Measurements from ENCODE around the gene TMC4. TPM values are rescaled to one million over a fixed set of nuclear protein-coding genes. Genes with fewer than 3 reads are reported as not detected.
A peak's percentile ranks its signal among the peaks of the same experiment; 100 is the strongest.

TMC4 gene
- total RNA-seq, 8 experiments from 2014 or later, result 0.76 to 2.8 (median 1.5) TPM

DNA sequence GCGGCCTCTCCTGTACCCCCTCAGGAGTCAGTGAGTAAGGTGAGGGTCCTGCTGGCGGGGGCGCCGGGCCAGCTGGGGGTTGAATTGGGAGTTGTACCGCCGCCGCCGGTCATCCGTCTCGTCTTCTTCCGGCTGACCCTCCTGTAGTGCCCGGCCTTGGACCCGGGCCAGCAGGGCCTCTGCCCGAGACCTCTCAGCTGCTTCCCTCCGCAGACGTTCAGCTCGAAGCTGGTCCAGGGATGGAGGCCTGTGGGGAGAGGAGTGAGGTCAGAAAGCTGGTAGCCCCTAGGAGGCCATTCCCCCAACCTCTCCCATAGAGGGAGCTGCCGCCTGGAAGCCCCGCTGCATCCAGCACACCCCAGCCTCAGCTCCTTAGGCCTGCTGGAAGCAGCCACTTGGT is 17.3 kb downstream of the TMC4 start:
- H3K4me3 ChIP-seq, result no peak overlapping the region
- H3K4me1 ChIP-seq (replicated peaks in 1 of 2), result peaks cover 6% of the 10 kb centered on the region in 2 donors
- no peak overlapping the region for H3K27ac ChIP-seq
- in situ Hi-C loops (cut with MboI; ENCODE audit: low pct_unique_long_range_greater_than_20kb in 2 of 9, low sequenced_read_pairs in 9 of 9, unreplicated experiment in 9 of 9), result no loop called here
- ATAC-seq (replicated peaks in 6 of 8), result no peak
- WGBS, 10 experiments, result 80 to 100% (median 100%) methylated on average over 1 to 3 of the region's 19 CpGs; no CpG with 5 or more reads in 7 of the 10 experiments

DNA sequence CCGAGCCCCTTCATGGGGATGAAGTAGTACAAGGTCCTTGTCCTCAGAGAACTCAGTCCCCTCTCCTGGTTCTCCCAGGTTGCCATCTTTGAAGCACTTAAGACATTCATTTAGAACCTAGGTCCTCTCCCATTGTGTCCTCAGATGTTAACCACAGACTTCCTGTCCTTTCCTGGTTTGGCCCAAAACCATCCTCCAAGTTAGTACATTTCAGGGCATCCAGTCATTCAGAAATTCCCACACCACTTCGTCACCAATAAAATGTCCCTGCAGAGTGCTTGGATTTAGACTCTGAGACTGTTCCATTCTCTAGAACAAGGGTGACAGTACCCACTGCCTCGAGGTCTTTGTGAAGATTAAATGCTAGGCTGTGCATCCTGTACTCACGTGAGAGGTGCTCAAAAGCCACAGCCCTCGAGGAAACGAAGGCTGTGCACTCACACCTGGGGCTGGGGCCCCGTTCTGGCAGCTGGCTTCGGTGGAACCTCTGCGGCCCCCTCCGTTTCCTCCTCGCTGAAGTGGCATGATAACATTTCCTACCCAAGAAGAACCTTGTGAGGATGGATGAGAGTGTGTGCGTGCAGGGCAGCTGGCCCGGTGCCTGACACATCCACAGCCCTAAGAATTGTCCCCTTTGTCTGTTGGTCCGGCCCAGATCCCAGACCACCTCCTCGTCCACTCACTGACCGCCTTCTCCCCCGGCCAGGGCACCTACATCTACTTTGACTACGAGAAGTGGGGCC is 18.2 kb downstream of the TMC4 start:
- WGBS, 10 experiments, result 45 to 100% (median 84%) methylated on average over 1 to 4 of the region's 18 CpGs; no CpG with 5 or more reads in 2 of the 10 experiments
- peaks cover 4 to 6% of the 10 kb centered on the region in 2 donors for H3K4me1 ChIP-seq (replicated peaks in 1 of 2)
- no peak overlapping the region for H3K4me3 ChIP-seq
- no peak overlapping the region for H3K27ac ChIP-seq
- in situ Hi-C loops (cut with MboI; ENCODE audit: low pct_unique_long_range_greater_than_20kb in 2 of 9, low sequenced_read_pairs in 9 of 9, unreplicated experiment in 9 of 9), result no loop called here
- no peak for ATAC-seq (replicated peaks in 6 of 8)

DNA sequence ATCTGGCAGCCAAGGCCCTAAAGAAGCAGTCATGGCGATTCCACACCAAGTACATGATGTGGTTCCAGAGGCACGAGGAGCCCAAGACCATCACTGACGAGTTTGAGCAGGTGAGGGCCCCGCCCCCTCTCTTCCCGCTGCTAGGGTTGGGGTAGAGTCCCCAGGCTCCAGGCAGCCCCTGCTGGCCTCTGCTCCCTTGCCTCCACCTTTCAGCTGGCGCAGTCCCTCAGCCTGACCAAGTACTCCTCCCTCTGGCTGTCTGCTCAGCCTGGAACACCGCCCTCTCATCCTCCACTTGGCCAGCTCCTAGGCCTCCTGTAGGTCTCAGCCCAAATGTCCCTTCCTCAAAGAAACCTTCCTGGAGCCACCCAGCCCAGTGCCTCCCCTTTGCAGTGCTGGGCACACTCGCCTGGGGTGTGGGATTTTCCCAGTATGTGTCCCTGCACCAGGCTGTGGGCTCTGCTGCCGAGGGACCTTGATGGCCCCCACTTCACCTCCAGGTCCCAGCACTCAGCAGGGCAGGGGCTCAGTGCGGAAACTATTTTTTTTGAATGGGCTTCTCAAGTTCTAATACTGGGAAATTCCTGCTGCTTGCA is 19.1 kb downstream of the TMC4 start:
- Histone ChIP-seq H3K4me3 (no peak overlapping the region), H3K27ac (no peak overlapping the region), H3K4me1 (replicated peaks in 1 of 2) (peaks cover 4 to 6% of the 10 kb centered on the region in 2 donors)
- in situ Hi-C loops (cut with MboI; ENCODE audit: low pct_unique_long_range_greater_than_20kb in 2 of 9, low sequenced_read_pairs in 9 of 9, unreplicated experiment in 9 of 9), result no loop called here
- 82 to 100% (median 98%) methylated on average over 1 to 4 of the region's 10 CpGs; no CpG with 5 or more reads in 6 of the 10 experiments for WGBS, 10 experiments
- ATAC-seq (replicated peaks in 6 of 8), result peak in 4 of 8 experiments; percentile 10 to 27 (median 10)

DNA sequence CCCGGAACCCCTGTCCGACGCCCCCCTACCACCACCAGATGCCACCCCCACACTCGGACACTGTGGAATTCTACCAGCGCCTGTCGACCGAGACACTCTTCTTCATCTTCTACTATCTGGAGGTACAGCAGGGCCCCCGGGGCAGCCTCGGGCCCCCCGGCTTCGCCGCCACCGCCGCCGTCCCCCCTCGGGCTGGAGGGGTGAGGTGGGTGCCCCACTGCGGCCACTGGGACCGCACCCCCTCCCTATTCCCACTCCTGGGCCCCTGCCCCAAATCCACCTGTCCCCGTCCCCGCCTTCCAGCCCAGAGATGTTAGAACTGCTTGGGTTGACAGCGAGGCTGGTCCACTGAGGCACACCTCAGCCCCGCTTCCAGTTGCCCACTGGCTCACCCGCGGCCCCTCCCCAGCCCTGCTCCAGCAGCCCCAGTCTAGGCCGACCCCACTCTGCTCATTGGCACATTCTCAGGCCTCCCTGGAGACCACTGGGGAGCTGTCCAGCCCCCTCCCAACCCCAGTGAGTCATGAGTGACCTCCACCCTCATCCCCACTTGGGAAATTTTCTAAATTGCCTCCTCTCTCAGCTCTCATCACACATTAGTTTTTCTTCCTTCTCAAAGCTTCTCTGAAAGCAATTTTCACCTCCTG is 20.0 kb downstream of the TMC4 start:
- H3K27ac ChIP-seq, result no peak overlapping the region
- in situ Hi-C loops (cut with MboI; ENCODE audit: low pct_unique_long_range_greater_than_20kb in 2 of 9, low sequenced_read_pairs in 9 of 9, unreplicated experiment in 9 of 9), result no loop called here
- no CpG with 5 or more reads among the region's 25 CpGs for WGBS, 10 experiments
- no peak overlapping the region for H3K4me3 ChIP-seq
- ATAC-seq (replicated peaks in 6 of 8), result peak in 3 of 8 experiments; percentile 12 to 25 (median 23)
- no peaks in the 10 kb centered on the region for H3K4me1 ChIP-seq (replicated peaks in 1 of 2)

DNA sequence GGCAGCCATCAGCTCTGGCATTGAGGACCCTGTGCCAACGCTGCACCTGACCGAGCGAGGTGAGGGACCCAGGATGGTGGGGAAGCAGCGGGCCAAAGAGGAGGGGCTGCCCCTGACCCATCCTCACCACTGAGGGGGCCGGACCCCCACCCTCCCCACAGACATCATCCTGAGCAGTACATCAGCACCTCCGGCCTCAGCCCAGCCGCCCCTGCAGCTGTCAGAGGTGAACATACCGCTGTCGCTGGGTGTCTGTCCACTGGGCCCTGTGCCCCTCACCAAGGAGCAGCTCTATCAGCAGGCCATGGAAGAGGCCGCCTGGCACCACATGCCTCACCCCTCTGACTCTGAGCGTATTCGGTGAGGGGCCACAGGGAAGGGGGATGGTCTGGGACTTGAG is 20.7 kb downstream of the TMC4 start:
- no peak overlapping the region for H3K27ac ChIP-seq
- no peaks in the 10 kb centered on the region for H3K4me1 ChIP-seq (replicated peaks in 1 of 2)
- in situ Hi-C loops (cut with MboI; ENCODE audit: low pct_unique_long_range_greater_than_20kb in 2 of 9, low sequenced_read_pairs in 9 of 9, unreplicated experiment in 9 of 9), result no loop called here
- WGBS, 10 experiments, result 100% methylated on average over 1 of the region's 12 CpGs; no CpG with 5 or more reads in 9 of the 10 experiments
- no peak overlapping the region for H3K4me3 ChIP-seq
- ATAC-seq (replicated peaks in 6 of 8), result peak in 3 of 8 experiments; percentile 4 to 5 (median 4)

DNA sequence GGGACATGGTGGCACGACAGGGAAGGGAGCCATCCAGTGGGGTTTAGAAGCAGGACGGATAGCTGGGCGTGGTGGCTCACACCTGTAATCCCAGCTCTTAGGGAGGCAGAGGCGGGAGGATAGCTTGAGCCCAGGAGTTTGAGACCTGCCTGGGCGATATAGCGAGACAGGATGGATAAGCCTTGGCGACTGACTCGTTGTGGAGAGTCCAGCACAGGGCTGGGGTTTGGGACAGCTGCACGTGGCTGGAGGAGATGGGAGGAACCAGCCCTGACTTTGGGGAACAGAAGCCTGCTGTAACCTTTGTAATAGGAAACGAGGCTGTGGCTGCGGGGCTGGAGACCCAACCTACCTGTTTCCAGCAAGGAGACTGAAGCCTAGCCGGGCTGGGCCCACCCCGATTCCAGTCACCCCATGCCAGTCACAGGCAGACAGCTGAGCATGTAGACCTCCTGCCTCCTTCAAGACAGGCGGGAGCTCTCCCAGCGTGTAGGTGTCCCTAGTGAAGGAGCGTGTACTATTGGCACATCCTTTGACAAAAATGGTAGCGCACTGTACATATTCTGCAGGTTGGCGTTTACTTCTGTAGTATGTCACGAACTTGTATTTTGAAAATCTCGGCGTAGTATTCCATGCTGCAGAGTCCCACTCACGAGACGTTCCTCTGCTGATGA is 21.5 kb downstream of the TMC4 start:
- 75 to 100% (median 91%) methylated on average over 1 to 15 of the region's 23 CpGs for WGBS, 10 experiments
- Histone ChIP-seq H3K27ac (no peak overlapping the region), H3K4me3 (no peak overlapping the region), H3K4me1 (replicated peaks in 1 of 2) (no peaks in the 10 kb centered on the region)
- no peak for ATAC-seq (replicated peaks in 6 of 8)
- in situ Hi-C loops (cut with MboI; ENCODE audit: low pct_unique_long_range_greater_than_20kb in 2 of 9, low sequenced_read_pairs in 9 of 9, unreplicated experiment in 9 of 9), result no loop called here

DNA sequence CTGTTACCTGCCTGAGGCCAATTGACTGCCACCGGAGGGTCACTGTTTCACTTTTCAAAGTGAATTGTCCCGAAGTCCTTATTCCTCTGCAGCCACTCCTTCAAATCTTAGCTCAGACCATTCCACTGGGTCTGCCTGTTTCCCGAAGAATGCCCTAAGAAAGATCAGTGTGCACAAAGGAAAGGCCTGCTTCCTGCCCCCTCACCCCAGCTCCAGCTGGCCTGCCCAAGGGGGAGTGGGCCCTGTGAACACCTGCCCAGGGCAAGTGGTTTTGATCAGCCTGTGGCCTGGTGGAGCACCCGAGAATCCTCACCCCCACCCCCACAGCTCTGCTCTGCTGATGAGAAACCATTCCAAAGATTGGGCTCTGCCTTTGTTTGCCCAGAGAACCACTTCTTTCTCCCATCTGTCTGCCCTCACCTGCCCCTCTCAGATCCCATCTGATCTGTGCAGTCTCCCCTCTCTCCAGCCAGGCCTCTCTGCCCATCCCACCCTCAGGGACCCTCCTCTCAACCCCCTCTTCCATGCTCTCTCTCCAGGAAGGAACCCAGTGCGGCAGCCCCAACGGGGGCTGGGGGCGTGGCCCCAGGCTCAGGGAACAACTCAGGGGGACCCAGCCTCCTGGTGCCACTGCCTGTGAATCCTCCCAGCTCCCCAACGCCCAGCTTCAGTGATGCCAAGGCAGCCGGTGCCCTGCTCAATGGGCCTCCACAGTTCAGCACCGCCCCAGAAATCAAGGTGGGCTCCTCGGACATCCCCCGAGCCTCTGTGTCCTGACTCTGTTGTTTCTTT is 23.7 kb downstream of the TMC4 start:
- WGBS, 10 experiments, result 33 to 100% (median 91%) methylated on average over 1 to 6 of the region's 12 CpGs; no CpG with 5 or more reads in 4 of the 10 experiments
- Histone ChIP-seq H3K27ac (no peak overlapping the region), H3K4me3 (no peak overlapping the region), H3K4me1 (replicated peaks in 1 of 2) (no peaks in the 10 kb centered on the region)
- in situ Hi-C loops (cut with MboI; ENCODE audit: low pct_unique_long_range_greater_than_20kb in 2 of 9, low sequenced_read_pairs in 9 of 9, unreplicated experiment in 9 of 9), result no loop called here
- ATAC-seq (replicated peaks in 6 of 8), result no peak

DNA sequence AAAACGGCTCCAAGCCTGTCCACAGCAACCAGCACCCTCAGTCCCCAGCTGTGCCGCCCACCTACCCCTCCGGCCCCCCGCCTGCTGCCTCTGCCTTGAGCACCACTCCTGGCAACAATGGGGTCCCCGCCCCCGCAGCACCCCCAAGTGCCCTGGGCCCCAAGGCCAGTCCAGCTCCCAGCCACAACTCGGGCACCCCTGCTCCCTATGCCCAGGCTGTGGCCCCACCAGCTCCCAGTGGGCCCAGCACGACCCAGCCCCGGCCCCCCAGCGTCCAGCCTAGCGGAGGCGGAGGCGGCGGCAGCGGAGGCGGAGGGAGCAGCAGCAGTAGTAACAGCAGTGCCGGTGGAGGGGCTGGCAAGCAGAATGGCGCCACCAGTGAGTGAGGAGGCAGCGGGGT is 24.8 kb downstream of the TMC4 start:
- no peak overlapping the region for H3K27ac ChIP-seq
- WGBS, 10 experiments, result no CpG with 5 or more reads among the region's 19 CpGs
- no peak overlapping the region for H3K4me3 ChIP-seq
- in situ Hi-C loops (cut with MboI; ENCODE audit: low pct_unique_long_range_greater_than_20kb in 2 of 9, low sequenced_read_pairs in 9 of 9, unreplicated experiment in 9 of 9), result no loop called here
- no peaks in the 10 kb centered on the region for H3K4me1 ChIP-seq (replicated peaks in 1 of 2)
- peak in 2 of 8 experiments; percentile 12 to 21 for ATAC-seq (replicated peaks in 6 of 8)

DNA sequence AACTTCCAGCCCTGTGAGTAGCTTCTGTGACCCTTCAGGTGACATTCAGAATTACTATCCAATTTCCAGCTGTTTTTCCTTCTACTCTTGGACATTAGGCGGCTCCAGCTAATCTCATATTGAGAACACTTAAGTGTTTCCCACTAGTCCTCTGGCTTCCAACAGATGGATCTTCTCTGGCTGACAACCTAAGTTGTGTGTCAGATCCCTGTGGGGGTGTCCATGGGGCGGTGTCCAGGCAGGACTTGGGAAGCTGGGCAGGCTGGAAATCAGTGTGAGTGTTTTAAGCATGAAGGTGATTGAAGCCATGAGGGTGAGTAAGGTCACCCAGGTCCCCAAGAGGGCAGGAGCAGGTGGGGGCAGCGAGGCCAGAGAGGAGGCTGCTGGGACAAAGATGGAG is 25.3 kb downstream of the TMC4 start:
- in situ Hi-C loops (cut with MboI; ENCODE audit: low pct_unique_long_range_greater_than_20kb in 2 of 9, low sequenced_read_pairs in 9 of 9, unreplicated experiment in 9 of 9), result no loop called here
- no peak for ATAC-seq (replicated peaks in 6 of 8)
- Histone ChIP-seq H3K4me1 (replicated peaks in 1 of 2) (no peaks in the 10 kb centered on the region), H3K27ac (no peak overlapping the region), H3K4me3 (no peak overlapping the region)
- 83 to 100% (median 100%) methylated on average over 1 to 3 of the region's 3 CpGs; no CpG with 5 or more reads in 7 of the 10 experiments for WGBS, 10 experiments

DNA sequence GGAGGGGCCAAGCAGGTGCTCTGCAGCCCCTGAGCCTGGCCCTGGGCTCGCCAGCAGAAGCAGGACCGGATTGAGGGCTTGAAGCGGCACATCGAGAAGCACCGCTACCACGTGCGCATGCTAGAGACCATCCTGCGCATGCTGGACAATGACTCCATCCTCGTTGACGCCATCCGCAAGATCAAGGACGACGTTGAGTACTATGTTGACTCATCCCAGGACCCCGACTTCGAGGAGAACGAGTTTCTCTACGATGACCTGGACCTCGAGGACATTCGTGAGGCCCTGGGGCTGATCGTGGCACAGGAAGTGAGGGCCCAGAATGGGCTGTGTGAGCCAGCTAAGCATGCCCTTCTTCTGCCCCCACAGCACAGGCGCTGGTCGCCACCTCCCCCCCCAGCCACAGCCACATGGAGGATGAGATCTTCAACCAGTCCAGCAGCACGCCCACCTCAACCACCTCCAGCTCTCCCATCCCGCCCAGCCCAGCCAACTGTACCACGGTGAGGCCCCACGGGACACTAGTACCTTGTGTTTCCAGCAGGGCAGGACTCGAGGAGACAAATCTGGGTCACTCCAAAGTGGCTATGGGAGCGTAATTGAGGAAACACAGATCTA is 27.3 kb downstream of the TMC4 start:
- in situ Hi-C loops (cut with MboI; ENCODE audit: low pct_unique_long_range_greater_than_20kb in 2 of 9, low sequenced_read_pairs in 9 of 9, unreplicated experiment in 9 of 9), result no loop called here
- ATAC-seq (replicated peaks in 6 of 8), result no peak
- no peaks in the 10 kb centered on the region for H3K4me1 ChIP-seq (replicated peaks in 1 of 2)
- no peak overlapping the region for H3K4me3 ChIP-seq
- no peak overlapping the region for H3K27ac ChIP-seq
- 89 to 100% (median 95%) methylated on average over 1 to 14 of the region's 28 CpGs; no CpG with 5 or more reads in 4 of the 10 experiments for WGBS, 10 experiments

DNA sequence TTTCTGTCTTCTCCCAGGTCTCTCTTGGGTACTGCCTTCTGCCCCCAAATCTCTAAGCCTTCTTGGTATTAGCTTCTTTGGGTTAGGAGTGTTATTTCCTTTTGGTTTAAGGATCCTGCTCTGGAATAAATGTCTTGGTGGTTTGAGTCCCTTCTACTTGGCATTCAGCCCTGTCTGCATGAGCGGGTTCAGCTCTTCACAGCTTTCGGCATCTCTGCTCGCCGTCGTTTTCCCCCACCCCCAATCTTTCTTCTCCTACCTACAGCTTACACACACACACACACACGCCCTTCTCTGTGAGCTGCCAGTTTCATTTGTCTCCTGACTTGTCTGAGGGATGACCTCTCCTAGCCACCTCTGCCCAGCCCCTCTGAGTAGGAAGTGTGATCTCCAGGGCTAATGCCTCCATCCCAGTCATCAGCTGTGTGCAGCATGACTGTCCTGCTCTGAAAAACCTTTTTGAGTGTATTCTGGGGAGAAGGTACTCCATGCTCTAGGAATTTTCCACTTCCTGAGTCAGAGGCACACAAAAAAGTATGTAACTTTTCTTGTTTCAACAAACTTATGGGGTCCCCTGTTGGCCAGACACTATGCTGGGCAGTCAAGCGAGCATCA is 30.7 kb downstream of the TMC4 start:
- in situ Hi-C loops (cut with MboI; ENCODE audit: low pct_unique_long_range_greater_than_20kb in 2 of 9, low sequenced_read_pairs in 9 of 9, unreplicated experiment in 9 of 9), result no loop called here
- WGBS, 10 experiments, result 40 to 96% (median 88%) methylated on average over 1 to 6 of the region's 7 CpGs; no CpG with 5 or more reads in 5 of the 10 experiments
- ATAC-seq (replicated peaks in 6 of 8), result no peak
- Histone ChIP-seq H3K4me1 (replicated peaks in 1 of 2) (peaks cover 3 to 10% of the 10 kb centered on the region in 2 donors), H3K27ac (no peak overlapping the region), H3K4me3 (no peak overlapping the region)

DNA sequence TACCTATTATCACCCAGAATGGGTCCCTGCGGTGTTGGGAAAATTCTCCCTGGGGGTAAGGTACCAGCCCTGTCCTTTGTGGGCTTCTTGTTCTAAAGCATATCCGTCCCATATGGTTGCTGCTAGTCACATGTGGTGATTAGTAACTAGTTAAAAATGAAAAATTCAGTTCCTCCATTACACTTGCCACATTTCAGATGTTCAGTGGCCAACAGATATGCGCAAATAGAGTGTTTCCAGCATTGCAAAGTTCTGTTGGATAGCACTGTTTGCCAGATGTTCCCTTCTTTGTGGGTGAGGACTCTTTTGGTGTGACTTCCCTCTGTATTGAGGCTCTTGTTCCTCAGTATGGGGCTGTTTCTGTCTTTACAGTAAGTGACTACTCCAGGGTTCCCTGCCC is 31.6 kb downstream of the TMC4 start:
- Histone ChIP-seq H3K4me1 (replicated peaks in 1 of 2) (peaks cover 3 to 10% of the 10 kb centered on the region in 2 donors), H3K27ac (no peak overlapping the region), H3K4me3 (no peak overlapping the region)
- WGBS, 10 experiments, result 0 to 100% (median 93%) methylated on average over 1 to 3 of the region's 3 CpGs; no CpG with 5 or more reads in 5 of the 10 experiments
- in situ Hi-C loops (cut with MboI; ENCODE audit: low pct_unique_long_range_greater_than_20kb in 2 of 9, low sequenced_read_pairs in 9 of 9, unreplicated experiment in 9 of 9), result no loop called here
- ATAC-seq (replicated peaks in 6 of 8), result peak in 2 of 8 experiments; percentile 3 to 9

Measured in motor neuron (in vitro differentiated cells).